Retinal pigment epithelial cell (primary cell): Measurements from ENCODE around the gene FTO.

Source experiments
- DNase-seq: peaks from one replicate; pipeline ENCODE4 v3.0.0-alpha.2; 2010; ENCODE audit warnings: low read depth
- H3K4me3 ChIP-seq: 2 replicates; pipeline ENCODE4 v1.5.1; 2011; ENCODE audit warnings: mild to moderate bottlenecking, low read length, control low read depth, moderate library complexity
- CTCF ChIP-seq: conservative IDR thresholded peaks from 2 replicates; pipeline ENCODE4 v1.5.1; 2011; ENCODE audit warnings: low read depth, low read length, control low read depth, inconsistent platforms

The FTO gene

GRCh38 chr16:53821487-53821886 is 117.5 kb downstream of the FTO start:
- no peak for TF ChIP-seq CTCF
- no peak overlapping the region for H3K4me3 ChIP-seq
- DNase-seq, result no peak

DNA sequence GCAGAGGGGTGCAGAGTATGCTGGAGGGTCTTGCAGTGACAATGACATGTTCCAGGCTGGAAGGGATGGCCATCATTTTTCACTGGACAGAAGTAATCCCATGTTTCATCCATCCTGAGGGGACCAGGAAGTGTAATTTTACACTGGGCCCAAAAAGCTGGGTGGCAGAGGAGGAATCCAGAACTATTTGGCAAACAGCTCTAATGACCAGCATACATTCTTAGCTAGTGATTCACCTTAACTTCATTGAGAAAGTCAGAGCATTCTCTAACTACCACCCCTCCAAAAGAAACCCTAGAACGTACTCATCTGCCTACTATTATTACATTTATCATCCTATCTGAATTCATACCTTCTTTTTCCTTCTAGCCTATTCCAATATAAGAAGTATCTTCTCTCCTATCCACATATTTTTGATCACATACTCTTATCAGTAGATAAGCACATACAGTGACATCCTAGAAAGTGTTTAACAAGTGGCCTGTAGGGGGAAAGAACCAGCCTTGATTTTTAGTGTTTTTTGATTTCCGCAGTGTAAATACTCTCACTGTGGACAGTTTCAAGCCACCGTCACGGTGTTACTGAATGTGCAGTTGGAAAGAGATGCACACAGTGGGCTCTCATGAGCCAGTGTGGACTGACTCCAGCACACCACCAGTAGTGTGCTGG is 118.1 kb downstream of the FTO start:
- DNase-seq, result no peak
- peak; percentile 10 for TF ChIP-seq CTCF
- no peak overlapping the region for H3K4me3 ChIP-seq

DNA sequence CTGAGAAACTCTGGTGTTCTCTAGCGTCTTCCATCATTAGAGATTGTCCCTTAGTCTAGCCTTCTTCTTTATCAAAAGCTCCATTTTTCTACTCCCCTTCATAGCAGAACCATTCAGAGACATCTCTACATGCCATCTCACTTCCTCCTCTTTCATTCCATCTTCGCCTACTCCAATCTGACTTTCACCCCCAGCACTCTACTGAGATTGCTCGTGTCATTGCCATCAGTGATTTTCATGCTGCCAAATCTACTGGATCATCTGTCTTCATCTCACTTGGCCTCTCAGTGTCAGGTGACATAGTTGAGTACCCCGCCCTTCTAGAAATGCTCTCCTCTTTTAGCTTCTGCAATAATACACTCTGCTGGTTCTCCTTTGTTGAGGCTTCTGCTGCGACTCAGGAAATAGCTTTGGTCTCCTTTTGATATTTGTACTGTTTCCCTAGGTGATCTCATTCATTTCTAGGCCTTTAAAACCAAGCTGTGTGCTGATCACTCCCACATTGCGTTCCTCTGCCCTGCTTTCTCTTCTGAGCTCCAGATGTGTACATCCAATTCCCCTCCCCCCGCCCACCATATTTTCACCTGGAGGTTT is 119.1 kb downstream of the FTO start:
- no peak for DNase-seq
- no peak for TF ChIP-seq CTCF
- H3K4me3 ChIP-seq, result no peak overlapping the region

- TF ChIP-seq CTCF, result no peak
- DNase-seq, result no peak
Measured at GRCh38 chr16:53826658-53827057, 122.7 kb downstream of the FTO start.

DNA sequence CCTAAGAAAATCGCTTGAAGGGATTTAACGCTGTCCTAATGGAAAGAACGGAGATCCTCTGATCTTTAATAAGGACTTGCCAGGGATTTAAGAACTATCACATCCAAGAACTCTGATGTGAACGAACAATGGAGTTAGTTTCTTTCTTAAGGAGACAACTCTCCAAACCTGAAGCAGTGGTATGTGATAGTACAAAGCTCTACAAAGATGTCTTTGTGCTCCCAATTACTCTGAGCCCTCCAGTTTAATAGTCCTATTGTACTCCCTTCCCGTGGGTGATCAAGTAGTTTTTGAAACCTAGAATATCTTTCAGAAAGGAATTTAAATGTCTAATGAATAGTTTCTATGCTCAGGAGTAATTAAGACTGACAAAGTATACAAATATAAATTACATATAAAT is 123.8 kb downstream of the FTO start:
- no peak overlapping the region for H3K4me3 ChIP-seq
- DNase-seq, result no peak
- no peak for TF ChIP-seq CTCF

More at GRCh38 chr16:53826658-53827057, 122.7 kb downstream of the FTO start:
- no peak overlapping the region for H3K4me3 ChIP-seq

DNA sequence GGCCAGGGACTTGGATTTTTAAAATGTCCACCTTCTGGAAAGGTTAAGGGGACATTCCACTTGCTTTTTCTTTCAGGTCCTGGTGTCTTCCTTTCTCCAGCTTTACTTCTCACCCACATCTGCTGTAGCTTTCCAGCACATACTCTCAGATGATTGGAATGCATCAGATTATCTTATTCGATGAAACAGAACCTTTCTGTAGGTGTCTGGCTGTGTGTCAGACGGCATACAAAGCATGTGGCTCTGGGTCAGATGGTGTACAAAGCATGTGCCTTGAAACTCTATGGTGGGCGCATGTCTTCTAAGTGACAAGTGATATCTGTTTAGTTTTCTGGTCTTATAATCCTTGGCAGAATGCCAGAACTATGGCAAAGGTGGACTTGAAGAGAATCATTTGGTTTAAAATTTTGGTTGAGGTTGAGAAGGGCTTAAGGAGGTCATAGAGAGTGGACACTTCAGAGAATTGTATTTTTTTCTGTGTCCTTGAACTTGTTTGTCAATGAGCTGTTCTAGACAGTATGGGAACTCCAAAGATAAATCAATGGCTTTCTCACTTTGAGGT is 125.3 kb downstream of the FTO start:
- DNase-seq, result no peak
- no peak overlapping the region for H3K4me3 ChIP-seq
- no peak for TF ChIP-seq CTCF

DNA sequence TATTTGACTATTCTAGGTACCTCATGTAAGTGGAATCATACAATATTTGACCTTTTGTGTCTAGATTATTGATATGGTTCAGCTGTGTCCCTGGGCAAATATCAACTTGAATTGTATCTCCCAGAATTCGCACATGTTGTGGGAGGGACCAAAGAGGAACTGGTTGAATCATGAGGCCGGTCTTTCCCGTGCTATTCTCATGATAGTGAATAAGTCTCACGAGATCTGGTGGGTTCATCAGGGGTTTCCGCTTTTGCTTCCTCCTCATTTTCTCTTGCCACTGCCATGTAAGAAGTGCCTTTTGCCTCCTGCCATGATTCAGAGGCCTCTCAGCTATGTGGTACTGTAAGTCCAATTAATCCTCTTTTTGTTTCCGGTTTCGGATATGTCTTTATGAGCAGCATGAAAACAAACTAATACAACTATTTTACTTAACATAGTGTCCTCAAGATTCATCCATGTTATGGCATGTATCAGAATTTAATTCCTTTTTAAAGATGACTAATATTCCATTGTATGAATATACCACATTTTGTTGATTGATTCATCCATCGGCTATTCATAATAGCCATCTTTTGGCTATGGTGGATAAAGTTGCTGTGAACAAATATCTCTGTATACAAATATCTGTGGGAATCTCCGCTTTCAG is 129.1 kb downstream of the FTO start:
- DNase-seq, result no peak
- no peak for TF ChIP-seq CTCF
- no peak overlapping the region for H3K4me3 ChIP-seq
